H1 (cell line): ENCODE results near the gene HEATR5A. TPM values are rescaled to one million over a fixed set of nuclear protein-coding genes. Genes with fewer than 3 reads are reported as not detected.

Source experiments
- CTCF ChIA-PET: fragments of 300-600 bp; sonication (Branson Sonifier 250); formaldehyde crosslinking; loops from one replicate; lab custom pipeline; 2021; ENCODE audit not compliant: partially characterized antibody; lab: Charles Lee
- POLR2A ChIA-PET: fragments of 300-600 bp; sonication (Branson Sonifier 250); formaldehyde crosslinking; loops from one replicate; lab custom pipeline; 2021; ENCODE audit warnings: inconsistent platforms; ENCODE audit not compliant: partially characterized antibody; lab: Charles Lee
- DNase-seq, 2 experiments: peaks; one replicate each; pipeline versions ENCODE4 v3.0.0 to v3.0.0-alpha.2; 2010 to 2022; ENCODE audit warnings: low spot score in 2 of 2, low read depth in 1 of 2, mixed read lengths in 1 of 2
- FAIRE-seq: peaks from 2 replicates; lab custom pipeline; 2011; peaks lifted over from hg19 to GRCh38; lab: Jason Lieb, UNC
- H2AFZ ChIP-seq: 2 replicates; pipeline ENCODE4 v1.8.1; 2012; ENCODE audit warnings: low read length, inconsistent platforms
- H2AK5ac ChIP-seq: 2 replicates; pipeline ENCODE4 v1.6.1; 2013; ENCODE audit warnings: low read depth, low read length
- H2BK120ac ChIP-seq: replicated peaks from 2 replicates; pipeline ENCODE3; 2013; ENCODE audit warnings: low read depth, low read length, inconsistent platforms
- H2BK12ac ChIP-seq: 2 replicates; pipeline ENCODE4 v1.6.1; 2013; ENCODE audit warnings: low read depth, low read length
- H2BK15ac ChIP-seq: 2 replicates; pipeline ENCODE4 v1.6.1; 2013; ENCODE audit warnings: low read length
- H2BK20ac ChIP-seq: 2 replicates; pipeline ENCODE4 v1.6.1; 2013; ENCODE audit warnings: low read length
- H2BK5ac ChIP-seq: 2 replicates; pipeline ENCODE4 v1.6.1; 2013; ENCODE audit warnings: low read depth, low read length
- H3K14ac ChIP-seq: 2 replicates; pipeline ENCODE4 v1.6.1; 2013; ENCODE audit warnings: inconsistent platforms; ENCODE audit not compliant: insufficient read length
- H3K18ac ChIP-seq: 2 replicates; pipeline ENCODE4 v1.6.1; 2013; ENCODE audit warnings: low read length; ENCODE audit errors: extremely low read depth
- H3K23ac ChIP-seq: 2 replicates; pipeline ENCODE4 v1.6.1; 2013; ENCODE audit warnings: inconsistent platforms; ENCODE audit not compliant: insufficient read length
- H3K23me2 ChIP-seq: 2 replicates; pipeline ENCODE4 v1.6.1; 2013; ENCODE audit warnings: low read depth, low read length
- H3K27ac ChIP-seq: 2 replicates; pipeline ENCODE4 v1.6.1; 2011; ENCODE audit warnings: low read depth, low read length, inconsistent platforms
- H3K27me3 ChIP-seq, 4 experiments: replicated peaks in 1 of 4; 1 replicate in 1 of 4; 2 replicates in 3 of 4; pipeline versions ENCODE4 v1.6.1 to v1.8.1; 2011 to 2013; ENCODE audit warnings: low read length in 3 of 4, mild to moderate bottlenecking in 3 of 4, inconsistent platforms in 2 of 4, mixed read lengths in 2 of 4, moderate library complexity in 1 of 4; ENCODE audit not compliant: control insufficient read depth in 3 of 4, insufficient read depth in 3 of 4; ENCODE audit errors: extremely low read depth in 1 of 4
- H3K36me3 ChIP-seq, 4 experiments: 2 replicates each; pipeline versions ENCODE4 v1.6.1 to v1.8.1; 2011 to 2013; ENCODE audit warnings: mild to moderate bottlenecking in 4 of 4, low read length in 3 of 4, moderate library complexity in 2 of 4, control low read depth in 1 of 4, inconsistent platforms in 1 of 4; ENCODE audit not compliant: insufficient read depth in 4 of 4, control insufficient read depth in 2 of 4
- H3K4ac ChIP-seq: replicated peaks from 2 replicates; pipeline ENCODE3; 2013; ENCODE audit warnings: low read length, low read depth, mixed read lengths, inconsistent platforms; ENCODE audit not compliant: insufficient read length
- H3K4me1 ChIP-seq, 4 experiments: replicated peaks in 1 of 4; 1 replicate in 1 of 4; 2 replicates in 3 of 4; pipeline versions ENCODE4 v1.6.1 to v1.8.1; 2011 to 2013; ENCODE audit warnings: low read length in 3 of 4, inconsistent platforms in 2 of 4, mixed read lengths in 1 of 4; ENCODE audit not compliant: insufficient read depth in 4 of 4, control insufficient read depth in 3 of 4
- H3K4me2 ChIP-seq, 2 experiments: 2 replicates each; pipeline versions ENCODE4 v1.6.1 to v1.8.1; 2011 to 2013; ENCODE audit warnings: low read depth in 2 of 2, low read length in 2 of 2, control low read depth in 1 of 2, inconsistent platforms in 1 of 2, mild to moderate bottlenecking in 1 of 2; ENCODE audit not compliant: insufficient read depth in 1 of 2
- H3K4me3 ChIP-seq, 4 experiments: fragments of 200-600, 300-600 bp in 1 of 4; sonication (generic), shearing (Covaris generic), sonication (Bioruptor Twin) in 1 of 4; 2 replicates each; pipeline versions ENCODE4 v1.5.1 to v1.8.1; 2011 to 2016; ENCODE audit warnings: low read length in 4 of 4, low read depth in 3 of 4, control low read depth in 2 of 4, inconsistent platforms in 2 of 4, mild to moderate bottlenecking in 2 of 4, mixed read lengths in 1 of 4, moderate library complexity in 1 of 4; ENCODE audit not compliant: insufficient read depth in 2 of 4; ENCODE audit errors: extremely low read depth in 1 of 4
- H3K56ac ChIP-seq: replicated peaks from 2 replicates; pipeline ENCODE3; 2013; ENCODE audit warnings: low read depth, mild to moderate bottlenecking, mixed read lengths, low read length, inconsistent platforms; ENCODE audit not compliant: insufficient read length
- H3K79me1 ChIP-seq: 2 replicates; pipeline ENCODE4 v1.6.1; 2013; ENCODE audit warnings: low read depth, low read length, control low read depth
- H3K79me2 ChIP-seq, 2 experiments: 2 replicates each; pipeline versions ENCODE4 v1.6.1 to v1.8.1; 2012 to 2013; ENCODE audit warnings: low read length in 2 of 2, mild to moderate bottlenecking in 2 of 2, inconsistent platforms in 1 of 2; ENCODE audit not compliant: insufficient read depth in 2 of 2, control insufficient read depth in 1 of 2
- H3K9ac ChIP-seq, 4 experiments: replicated peaks in 1 of 4; 1 replicate in 1 of 4; 2 replicates in 3 of 4; pipeline versions ENCODE4 v1.6.1 to v1.8.1; 2011 to 2013; ENCODE audit warnings: low read depth in 3 of 4, low read length in 3 of 4, control low read depth in 2 of 4, mild to moderate bottlenecking in 2 of 4, moderate library complexity in 2 of 4, inconsistent platforms in 1 of 4; ENCODE audit errors: extremely low read depth in 1 of 4
- H3K9me3 ChIP-seq, 2 experiments: 2 replicates each; pipeline versions ENCODE4 v1.6.1 to v1.8.1; 2012 to 2013; ENCODE audit warnings: mild to moderate bottlenecking in 2 of 2, moderate library complexity in 2 of 2, control low read depth in 1 of 2, inconsistent platforms in 1 of 2, low read depth in 1 of 2, low read length in 1 of 2, mixed read lengths in 1 of 2; ENCODE audit not compliant: insufficient read depth in 2 of 2
- H4K20me1 ChIP-seq, 2 experiments: replicated peaks in 1 of 2; 2 replicates each; pipeline versions ENCODE3 to v1.8.1; 2011 to 2013; ENCODE audit warnings: inconsistent platforms in 2 of 2, low read length in 2 of 2, mild to moderate bottlenecking in 1 of 2; ENCODE audit not compliant: insufficient read depth in 2 of 2, control insufficient read depth in 1 of 2
- H4K5ac ChIP-seq: 2 replicates; pipeline ENCODE4 v1.6.1; 2013; ENCODE audit warnings: low read length, low read depth, mixed read lengths, inconsistent platforms; ENCODE audit not compliant: insufficient read length
- H4K8ac ChIP-seq: 2 replicates; pipeline ENCODE4 v1.8.0; 2013; ENCODE audit warnings: mild to moderate bottlenecking, moderate library complexity, low read length, inconsistent platforms; ENCODE audit not compliant: insufficient read depth; ENCODE audit errors: extremely low read depth
- H4K91ac ChIP-seq: replicated peaks from 2 replicates; pipeline ENCODE3; 2013; ENCODE audit warnings: low read length, mixed read lengths, inconsistent platforms; ENCODE audit not compliant: insufficient read length
- KDM4A ChIP-seq: IDR thresholded peaks from one replicate; pipeline ENCODE4 v1.7.1; 2012; ENCODE audit warnings: low read depth, mild to moderate bottlenecking, moderate library complexity, low read length, inconsistent platforms; ENCODE audit not compliant: severe bottlenecking
- RNF2 ChIP-seq: fragments of 200-900, 300-1000 bp; sonication (generic); IDR thresholded peaks from 2 replicates; pipeline ENCODE4 v1.7.1; 2016; ENCODE audit warnings: borderline replicate concordance, low read depth, mild to moderate bottlenecking, antibody characterized with exemption, low read length; ENCODE audit not compliant: poor library complexity, severe bottlenecking; ENCODE audit errors: missing control alignments
- SP1 ChIP-seq: IDR thresholded peaks from 2 replicates; pipeline ENCODE4 v1.6.1; 2011; ENCODE audit warnings: low read depth, low read length
- TBP ChIP-seq: IDR thresholded peaks from 2 replicates; pipeline ENCODE4 v1.6.1; 2011; ENCODE audit warnings: low read depth, low read length, improper control_type of control experiment
- WGBS, 2 experiments: shearing (Covaris generic) in 1 of 2; methylation state at CpG; one replicate each; pipeline versions ENCODE4 v1.1.6 to v1.1.7; 2013 to 2015; ENCODE audit warnings: low lambda C conversion rate in 2 of 2, mixed read lengths in 2 of 2, inconsistent platforms in 1 of 2, low coverage in 1 of 2, missing lambda C conversion rate in 1 of 2; ENCODE audit not compliant: insufficient replicate concordance in 2 of 2, insufficient coverage in 1 of 2, insufficient read length in 1 of 2; ENCODE audit errors: extremely low coverage in 1 of 2, missing lambda C conversion rate in 1 of 2; 5-methylcytosine and 5-hydroxymethylcytosine counted together
- polyA plus RNA-seq, 7 experiments: library from polyadenylated mRNA; depleted of rRNA in 3 of 7; stranded (reverse) in 5 of 7; unstranded in 2 of 7; fragments of >200 nt in 5 of 7; fragments of 200-250 nt in 2 of 7; gene quantifications; 1 replicate in 5 of 7; 2 replicates in 1 of 7; 4 replicates in 1 of 7; pipeline versions ENCODE4 v1.2.1 to v1.2.3, GENCODE V29; 2011 to 2013; ENCODE audit warnings: missing spikeins in 2 of 7, mixed read lengths in 2 of 7
- total RNA-seq: library from RNA; stranded (reverse); fragmentation: NEBNext Ultra II Directional; extraction: Animal tissue kit (Norgen Biotek cat#: 25700); gene quantifications from 2 replicates; pipeline ENCODE4 v1.2.1, GENCODE V29; 2021

HEATR5A gene
- total and polyA plus RNA-seq, 2 of the 8 experiments (the other 6 are each of a cell fraction or from before 2014, with no cell fraction given): 9.0 to 36.2 TPM

DNA sequence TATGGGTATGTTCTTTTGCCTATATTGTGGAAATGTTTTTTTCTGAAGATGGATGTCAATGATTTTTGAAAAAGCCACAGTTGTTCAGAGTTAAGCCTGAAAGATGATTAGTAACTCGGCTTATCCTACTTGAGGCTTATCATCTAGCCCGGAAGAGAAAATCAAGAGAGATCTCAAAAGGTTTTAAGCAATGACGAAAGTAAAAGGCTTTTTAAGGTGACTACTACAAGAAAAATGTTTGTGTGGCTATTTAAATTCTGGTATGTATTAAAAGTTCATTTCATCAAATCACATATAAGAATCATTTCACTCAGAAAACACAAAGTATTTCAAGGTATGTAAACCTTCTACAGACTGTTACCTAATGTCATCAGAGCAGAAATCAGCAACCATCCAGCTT, 40.2 kb downstream of the HEATR5A start:
- H3K4me2 ChIP-seq: no peak overlapping the region
- FAIRE-seq (no peak), DNase-seq (no peak)
- H3K4me3 ChIP-seq: no peak overlapping the region
- no peaks in the 10 kb centered on the region for H3K79me2 ChIP-seq
- ChIA-PET POLR2A (no interaction called here), CTCF (interaction anchor here (1.3 kb wide), 1 partner anchor 37 kb away, joined by 3 read pairs; no protein-coding TSS in a partner anchor)
- no peak overlapping the region for H2BK20ac ChIP-seq
- H3K9me3 ChIP-seq: no peaks in the 10 kb centered on the region
- no peak overlapping the region for H2BK5ac ChIP-seq
- H2BK15ac ChIP-seq: no peak overlapping the region
- H3K4me1 ChIP-seq: no peaks in the 10 kb centered on the region
- H3K9ac ChIP-seq: no peak overlapping the region
- no peaks in the 10 kb centered on the region for H3K27me3 ChIP-seq
- H4K5ac ChIP-seq: no peak overlapping the region
- no peak overlapping the region for H3K18ac ChIP-seq
- no peak overlapping the region for H4K8ac ChIP-seq
- H4K20me1 ChIP-seq: peaks cover 0 to 2% of the 10 kb centered on the region in 2 experiments
- no peak overlapping the region for H2AK5ac ChIP-seq
- H3K4ac ChIP-seq: no peak overlapping the region
- H3K23ac ChIP-seq: no peak overlapping the region
- H3K14ac ChIP-seq: no peak overlapping the region
- peaks cover 0 to 5% (median 3%) of the 10 kb centered on the region in 4 experiments; a peak in 3 of 8 replicates for H3K36me3 ChIP-seq
- H3K27ac ChIP-seq: no peak overlapping the region
- WGBS, 2 experiments: 87% methylated on average over 3 of the region's 3 CpGs; no CpG with 5 or more reads in 1 of the 2 experiments
- H2BK12ac ChIP-seq: no peak overlapping the region
- no peaks in the 10 kb centered on the region for H3K79me1 ChIP-seq
- no peak overlapping the region for H2AFZ ChIP-seq
- H3K56ac ChIP-seq: no peak overlapping the region
- H4K91ac ChIP-seq: no peak overlapping the region
- TF ChIP-seq RNF2: no peak
- TF ChIP-seq KDM4A: no peak
- TF ChIP-seq SP1: no peak
- TF ChIP-seq TBP: no peak
- no peaks in the 10 kb centered on the region for H3K23me2 ChIP-seq
- no peak overlapping the region for H2BK120ac ChIP-seq
